Ishikawa (cell line): Measurements from ENCODE around the gene UBA3.

Source experiments
- CEBPB ChIP-seq: IDR thresholded peaks from 2 replicates; pipeline ENCODE4 v1.6.1; 2012
- CREB1 ChIP-seq: IDR thresholded peaks from 2 replicates; pipeline ENCODE4 v1.6.1; 2012; ENCODE audit warnings: low read depth
- EGR1 ChIP-seq: IDR thresholded peaks from 2 replicates; pipeline ENCODE4 v1.6.1; 2012
- EP300 ChIP-seq: IDR thresholded peaks from 2 replicates; pipeline ENCODE4 v1.6.1; 2012; ENCODE audit warnings: borderline replicate concordance
- FOXM1 ChIP-seq: IDR thresholded peaks from 2 replicates; pipeline ENCODE4 v1.6.1; 2012; ENCODE audit warnings: low read depth, borderline replicate concordance
- NFIC ChIP-seq: IDR thresholded peaks from 2 replicates; pipeline ENCODE4 v1.6.1; 2012
- RAD21 ChIP-seq: IDR thresholded peaks from 2 replicates; pipeline ENCODE4 v1.6.1; 2012; ENCODE audit warnings: low read depth
- TAF1 ChIP-seq: IDR thresholded peaks from 2 replicates; pipeline ENCODE4 v1.6.1; 2012; ENCODE audit warnings: low read depth, mild to moderate bottlenecking
- TCF12 ChIP-seq: IDR thresholded peaks from 2 replicates; pipeline ENCODE4 v1.6.1; 2012; ENCODE audit warnings: low read depth
- TEAD4 ChIP-seq: IDR thresholded peaks from 2 replicates; pipeline ENCODE4 v1.6.1; 2012
- YY1 ChIP-seq: IDR thresholded peaks from 2 replicates; pipeline ENCODE4 v1.6.1; 2012; ENCODE audit warnings: low read depth
- ZBTB7A ChIP-seq: IDR thresholded peaks from 2 replicates; pipeline ENCODE4 v1.6.1; 2012; ENCODE audit warnings: low read depth
- TF ChIP-seq, protein P1 (sequence below): IDR thresholded peaks from 2 replicates; pipeline ENCODE4 v1.6.1; 2012
- TF ChIP-seq, protein P2 (sequence below): IDR thresholded peaks from 2 replicates; pipeline ENCODE4 v1.6.1; 2012; ENCODE audit warnings: low read depth, mild to moderate bottlenecking
- TF ChIP-seq, protein P3 (sequence below): IDR thresholded peaks from 2 replicates; pipeline ENCODE4 v1.6.1; 2012

UBA3 gene

DNA sequence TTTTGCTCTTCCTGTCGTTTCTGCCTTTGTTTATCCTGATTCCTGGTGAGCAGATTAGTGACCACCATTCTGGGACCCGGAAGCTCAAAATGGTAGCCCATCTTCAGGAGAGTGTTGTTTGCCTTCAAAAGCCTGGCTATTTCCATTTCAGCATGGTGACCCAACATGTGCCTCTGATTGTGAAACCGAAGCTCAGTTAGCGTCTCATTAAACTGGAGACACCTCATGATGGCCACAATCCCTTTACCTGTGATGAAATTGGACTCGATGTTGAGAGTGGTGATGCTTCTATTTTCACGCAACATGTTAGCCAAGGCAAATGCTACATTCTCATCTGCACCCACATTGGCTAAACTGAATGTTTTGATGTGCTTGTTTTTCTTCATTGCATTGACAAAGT, 39.0 kb upstream of the UBA3 start:
- TF ChIP-seq CEBPB, result no peak
- TF ChIP-seq ZBTB7A, result no peak
- no peak for TF ChIP-seq NFIC
- TF ChIP-seq CREB1, result no peak
- no peak for TF ChIP-seq RAD21
- TF ChIP-seq EGR1, result no peak
- TF ChIP-seq, protein P1, sequence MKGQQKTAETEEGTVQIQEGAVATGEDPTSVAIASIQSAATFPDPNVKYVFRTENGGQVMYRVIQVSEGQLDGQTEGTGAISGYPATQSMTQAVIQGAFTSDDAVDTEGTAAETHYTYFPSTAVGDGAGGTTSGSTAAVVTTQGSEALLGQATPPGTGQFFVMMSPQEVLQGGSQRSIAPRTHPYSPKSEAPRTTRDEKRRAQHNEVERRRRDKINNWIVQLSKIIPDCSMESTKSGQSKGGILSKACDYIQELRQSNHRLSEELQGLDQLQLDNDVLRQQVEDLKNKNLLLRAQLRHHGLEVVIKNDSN, result no peak

DNA sequence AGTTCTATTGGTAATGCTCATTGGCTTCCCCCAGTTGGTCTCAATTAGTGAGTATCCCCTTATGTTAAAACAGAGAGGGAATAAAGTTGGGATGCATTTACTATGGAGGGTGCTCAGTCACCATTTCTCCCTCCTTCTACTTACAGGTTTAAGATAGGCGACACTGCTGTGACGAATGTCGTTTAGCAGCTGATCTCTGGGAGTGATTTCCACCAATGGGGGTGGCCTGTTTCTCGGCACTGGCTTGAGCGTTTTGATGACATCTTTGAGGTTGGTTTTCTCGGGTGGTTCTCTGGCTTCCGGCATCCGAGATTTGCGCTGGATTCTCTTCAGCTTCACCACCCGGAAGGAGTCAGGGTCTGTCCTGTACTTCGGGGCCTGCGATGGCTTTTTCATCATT, 38.4 kb upstream of the UBA3 start:
- TF ChIP-seq TCF12, result no peak
- TF ChIP-seq, protein P2, sequence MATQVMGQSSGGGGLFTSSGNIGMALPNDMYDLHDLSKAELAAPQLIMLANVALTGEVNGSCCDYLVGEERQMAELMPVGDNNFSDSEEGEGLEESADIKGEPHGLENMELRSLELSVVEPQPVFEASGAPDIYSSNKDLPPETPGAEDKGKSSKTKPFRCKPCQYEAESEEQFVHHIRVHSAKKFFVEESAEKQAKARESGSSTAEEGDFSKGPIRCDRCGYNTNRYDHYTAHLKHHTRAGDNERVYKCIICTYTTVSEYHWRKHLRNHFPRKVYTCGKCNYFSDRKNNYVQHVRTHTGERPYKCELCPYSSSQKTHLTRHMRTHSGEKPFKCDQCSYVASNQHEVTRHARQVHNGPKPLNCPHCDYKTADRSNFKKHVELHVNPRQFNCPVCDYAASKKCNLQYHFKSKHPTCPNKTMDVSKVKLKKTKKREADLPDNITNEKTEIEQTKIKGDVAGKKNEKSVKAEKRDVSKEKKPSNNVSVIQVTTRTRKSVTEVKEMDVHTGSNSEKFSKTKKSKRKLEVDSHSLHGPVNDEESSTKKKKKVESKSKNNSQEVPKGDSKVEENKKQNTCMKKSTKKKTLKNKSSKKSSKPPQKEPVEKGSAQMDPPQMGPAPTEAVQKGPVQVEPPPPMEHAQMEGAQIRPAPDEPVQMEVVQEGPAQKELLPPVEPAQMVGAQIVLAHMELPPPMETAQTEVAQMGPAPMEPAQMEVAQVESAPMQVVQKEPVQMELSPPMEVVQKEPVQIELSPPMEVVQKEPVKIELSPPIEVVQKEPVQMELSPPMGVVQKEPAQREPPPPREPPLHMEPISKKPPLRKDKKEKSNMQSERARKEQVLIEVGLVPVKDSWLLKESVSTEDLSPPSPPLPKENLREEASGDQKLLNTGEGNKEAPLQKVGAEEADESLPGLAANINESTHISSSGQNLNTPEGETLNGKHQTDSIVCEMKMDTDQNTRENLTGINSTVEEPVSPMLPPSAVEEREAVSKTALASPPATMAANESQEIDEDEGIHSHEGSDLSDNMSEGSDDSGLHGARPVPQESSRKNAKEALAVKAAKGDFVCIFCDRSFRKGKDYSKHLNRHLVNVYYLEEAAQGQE, result no peak

DNA sequence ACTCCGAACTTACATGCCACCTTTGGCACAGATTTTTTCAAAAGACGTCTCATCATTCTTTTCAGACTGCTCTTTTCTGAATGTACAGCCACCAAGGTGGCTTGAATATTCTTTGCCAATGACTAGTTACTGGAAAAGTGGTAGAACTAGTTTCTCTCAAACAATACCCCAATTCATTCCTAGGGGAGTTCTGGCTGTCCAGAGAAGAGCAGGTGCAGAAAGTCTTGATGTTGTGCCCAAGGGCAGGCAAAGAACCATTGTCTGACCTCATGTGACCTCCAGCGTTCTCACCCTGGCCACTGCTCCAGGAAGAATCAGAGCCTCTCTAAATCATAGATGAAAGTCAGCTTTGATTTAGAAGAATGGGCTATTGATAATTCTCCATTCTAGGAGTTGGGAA, 36.7 kb upstream of the UBA3 start:
- TF ChIP-seq EP300 (peak; percentile 76), CREB1 (no peak), NFIC (peak; percentile 71), TCF12 (peak; percentile 86), TEAD4 (no peak), TAF1 (no peak), CEBPB (no peak), YY1 (no peak), EGR1 (no peak), RAD21 (no peak; the same call in 1 of the 2 replicates), FOXM1 (no peak), ZBTB7A (no peak)
- TF ChIP-seq, protein P3, sequence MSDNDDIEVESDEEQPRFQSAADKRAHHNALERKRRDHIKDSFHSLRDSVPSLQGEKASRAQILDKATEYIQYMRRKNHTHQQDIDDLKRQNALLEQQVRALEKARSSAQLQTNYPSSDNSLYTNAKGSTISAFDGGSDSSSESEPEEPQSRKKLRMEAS, result no peak; the same call in 1 of the 2 replicates
- TF ChIP-seq, protein P2, result no peak
- TF ChIP-seq, protein P1, result peak; percentile 57

DNA sequence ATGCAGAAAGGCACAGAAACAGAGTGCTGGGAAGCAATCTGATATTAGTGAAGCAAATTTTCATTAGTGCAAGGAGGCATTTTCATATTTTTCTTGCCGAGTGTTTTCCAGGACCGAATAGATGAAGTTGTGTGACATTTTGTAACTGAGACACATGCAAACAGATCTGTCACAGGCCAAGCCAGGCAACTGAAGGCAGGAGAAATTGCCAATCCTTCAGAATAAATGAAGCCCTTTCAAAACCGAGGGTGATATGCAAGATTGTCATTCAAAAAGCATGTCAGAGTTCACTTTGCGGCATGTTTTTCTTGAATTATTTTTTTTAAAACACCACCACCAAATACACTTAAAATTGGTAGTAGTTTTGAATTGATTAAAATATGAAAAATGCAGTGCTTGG, 36.0 kb upstream of the UBA3 start:
- TF ChIP-seq, protein P1, result no peak

DNA sequence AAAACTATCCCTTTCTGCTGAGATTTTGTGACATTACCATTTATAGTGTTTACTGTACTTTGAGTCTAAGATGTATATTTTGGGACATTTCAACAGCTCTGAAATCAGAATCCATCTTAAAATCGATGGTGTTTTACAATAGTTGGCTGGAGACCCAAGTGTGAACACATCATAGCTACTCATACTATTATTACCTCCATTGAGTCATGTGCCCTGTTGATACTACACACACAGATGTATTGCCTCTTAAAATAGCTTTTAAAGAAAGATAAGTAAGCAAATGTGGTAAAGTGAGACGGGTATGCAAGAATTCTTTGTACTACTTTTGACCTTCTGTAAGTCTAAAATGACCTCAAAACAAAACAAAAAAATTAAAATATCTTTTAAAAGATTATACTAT, 35.6 kb upstream of the UBA3 start:
- TF ChIP-seq, protein P1, result no peak

DNA sequence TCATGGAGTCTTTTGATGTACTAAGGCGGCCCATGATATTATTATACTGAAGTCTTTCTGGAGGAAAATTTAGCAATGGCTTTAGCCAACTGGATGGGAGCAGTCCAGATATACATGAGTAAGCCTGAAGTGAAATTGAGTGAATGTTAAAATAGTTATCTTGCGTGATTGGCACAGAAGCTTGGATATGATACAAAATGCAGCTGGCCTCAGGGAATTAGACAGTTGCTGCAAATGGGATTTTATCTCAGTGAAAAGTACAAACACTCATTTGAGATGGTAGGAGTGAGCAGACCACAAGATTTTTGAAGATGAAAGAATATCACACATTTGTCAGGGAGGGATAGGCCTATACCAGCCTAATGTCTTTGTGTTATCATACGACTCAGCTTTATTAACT, 33.4 kb upstream of the UBA3 start:
- TF ChIP-seq TEAD4, result no peak
- TF ChIP-seq FOXM1, result no peak
- TF ChIP-seq, protein P3, result no peak

DNA sequence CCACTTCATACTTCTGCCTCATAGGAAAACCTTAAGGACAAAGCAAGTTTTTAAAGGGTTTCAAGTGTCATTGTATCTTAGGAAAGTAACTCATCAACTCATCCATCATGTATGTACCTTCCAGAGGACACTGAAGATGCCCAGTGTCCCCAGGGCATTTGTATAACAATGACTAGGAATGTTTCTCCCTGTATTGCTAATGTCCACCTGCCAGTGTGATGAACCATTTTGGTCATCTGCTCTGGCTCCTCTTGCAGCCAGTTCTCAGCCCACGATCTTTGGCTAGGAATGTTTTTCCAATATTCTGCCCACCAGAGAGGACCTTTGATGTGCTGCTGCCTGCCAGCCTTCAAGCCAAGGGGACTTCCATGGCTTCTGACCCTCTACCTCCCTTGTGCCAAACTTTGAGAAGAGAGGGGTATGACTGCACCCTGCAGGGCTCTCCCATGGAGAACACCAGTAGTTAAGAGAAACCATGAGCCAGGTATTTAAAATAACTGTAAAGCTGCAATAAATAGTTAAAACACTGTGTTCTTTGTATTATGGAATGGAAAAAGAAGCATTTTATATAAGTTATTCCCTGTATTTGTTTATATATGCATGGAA, 30.9 kb upstream of the UBA3 start:
- TF ChIP-seq TCF12 (no peak), ZBTB7A (no peak), TAF1 (no peak), EGR1 (no peak), NFIC (no peak), CEBPB (no peak), YY1 (no peak), FOXM1 (no peak), EP300 (no peak)
- TF ChIP-seq, protein P2, result no peak
